Osteoblast (primary cell): ENCODE data around the gene BOLA2B. TPM values are rescaled to one million over a fixed set of nuclear protein-coding genes. Genes with fewer than 3 reads are reported as not detected.
"Not testable (repeated sequence)": the region's sequence is repeated elsewhere in the genome, so short reads cannot be mapped to it uniquely, and the experiment has no call there.

Experiments
- DNase-seq: peaks from one replicate; pipeline ENCODE4 v3.0.0; 2011; ENCODE audit warnings: low spot score, mixed read lengths; ENCODE audit not compliant: insufficient read length; ENCODE audit errors: missing footprints
- H2AFZ ChIP-seq: 2 replicates; pipeline ENCODE4 v1.6.0; 2011; ENCODE audit warnings: mild to moderate bottlenecking, low read length
- H3K27ac ChIP-seq: 2 replicates; pipeline ENCODE4 v1.5.1; 2011; ENCODE audit warnings: mild to moderate bottlenecking, low read depth, low read length, moderate library complexity
- H3K27me3 ChIP-seq: 2 replicates; pipeline ENCODE4 v1.6.0; 2012; ENCODE audit warnings: mild to moderate bottlenecking, control low read depth, inconsistent platforms, low read length, moderate library complexity; ENCODE audit not compliant: insufficient read depth
- H3K36me3 ChIP-seq: 2 replicates; pipeline ENCODE4 v1.5.1; 2011; ENCODE audit warnings: mild to moderate bottlenecking, low read length, control low read depth, moderate library complexity; ENCODE audit not compliant: insufficient read depth
- H3K4me1 ChIP-seq: 2 replicates; pipeline ENCODE4 v1.5.1; 2011; ENCODE audit warnings: mild to moderate bottlenecking, low read length, control low read depth, moderate library complexity; ENCODE audit not compliant: insufficient read depth
- H3K4me2 ChIP-seq: 2 replicates; pipeline ENCODE4 v1.6.0; 2011; ENCODE audit warnings: mild to moderate bottlenecking, low read length; ENCODE audit not compliant: insufficient read depth
- H3K4me3 ChIP-seq: fragments of 200-600 bp; sonication (generic); 3 replicates; pipeline ENCODE4 v1.5.1; 2012; ENCODE audit warnings: mild to moderate bottlenecking, low read length, inconsistent platforms; ENCODE audit not compliant: insufficient read depth
- H3K79me2 ChIP-seq: 2 replicates; pipeline ENCODE4 v1.6.0; 2012; ENCODE audit warnings: mild to moderate bottlenecking, low read length, control low read depth, inconsistent platforms; ENCODE audit not compliant: insufficient read depth
- H3K9me3 ChIP-seq: 2 replicates; pipeline ENCODE4 v1.5.1; 2011; ENCODE audit warnings: low read depth, low read length, control low read depth
- H4K20me1 ChIP-seq: 2 replicates; pipeline ENCODE4 v1.6.0; 2012; ENCODE audit warnings: mild to moderate bottlenecking, low read length, control low read depth; ENCODE audit not compliant: insufficient read depth
- CTCF ChIP-seq: IDR thresholded peaks from 2 replicates; pipeline ENCODE4 v1.5.1; 2011; ENCODE audit warnings: mild to moderate bottlenecking, low read depth, low read length, moderate library complexity; ENCODE audit errors: extremely low read depth
- total RNA-seq: library from RNA; depleted of rRNA; stranded (reverse); fragments of >200 nt; gene quantifications from 2 replicates; pipeline ENCODE4 v1.2.3, GENCODE V29; 2012

Gene BOLA2B
- total RNA-seq, 1 donor = 64.8 TPM

- not testable (repeated sequence) for H3K4me1 ChIP-seq, H2AFZ ChIP-seq, H3K4me2 ChIP-seq, H3K9me3 ChIP-seq, H3K79me2 ChIP-seq, H3K27me3 ChIP-seq, H3K4me3 ChIP-seq, DNase-seq, H4K20me1 ChIP-seq, H3K27ac ChIP-seq, H3K36me3 ChIP-seq
Observed at GRCh38 chr16:30199049-30199448, 5.6 kb upstream of the BOLA2B start, which contains the start of gene SULT1A3. TSS of gene SULT1A3 (plus strand) at chr16:30199255. CDS start at chr16:30200729, 1,474 bp downstream.

- not testable (repeated sequence) for DNase-seq, H3K9me3 ChIP-seq, H3K36me3 ChIP-seq, H3K27ac ChIP-seq, H4K20me1 ChIP-seq, H3K4me1 ChIP-seq, H2AFZ ChIP-seq, H3K4me3 ChIP-seq, H3K27me3 ChIP-seq, H3K79me2 ChIP-seq, H3K4me2 ChIP-seq
Observed at GRCh38 chr16:30197001-30197400, 3.5 kb upstream of the BOLA2B start.

GRCh38 chr16:30194172-30194925 is 883 bp upstream of the BOLA2B start:
- H4K20me1 ChIP-seq, H3K27me3 ChIP-seq, H3K4me1 ChIP-seq, H2AFZ ChIP-seq, DNase-seq, H3K36me3 ChIP-seq, H3K9me3 ChIP-seq, H3K79me2 ChIP-seq, H3K27ac ChIP-seq: not testable (repeated sequence)
- H3K4me3 ChIP-seq = peak overlapping the region; percentile 62
- peak overlapping the region; percentile 57 for H3K4me2 ChIP-seq

- not testable (repeated sequence) for H3K4me2 ChIP-seq, H3K36me3 ChIP-seq, H2AFZ ChIP-seq, H3K79me2 ChIP-seq, H3K4me3 ChIP-seq, H3K9me3 ChIP-seq, H3K4me1 ChIP-seq, H4K20me1 ChIP-seq, H3K27me3 ChIP-seq, DNase-seq, H3K27ac ChIP-seq
Observed at GRCh38 chr16:30193098-30193497, 368 bp downstream of the BOLA2B start.

GRCh38 chr16:30191158-30191557 is 2.3 kb downstream of the BOLA2B start:
- not testable (repeated sequence) for H3K9me3 ChIP-seq, H3K4me3 ChIP-seq, H3K4me1 ChIP-seq, H2AFZ ChIP-seq, H3K27ac ChIP-seq, H3K4me2 ChIP-seq, H3K79me2 ChIP-seq, H4K20me1 ChIP-seq, H3K27me3 ChIP-seq, H3K36me3 ChIP-seq, DNase-seq

- no peak overlapping the region for H3K27ac ChIP-seq
- H3K36me3 ChIP-seq = no peaks in the 10 kb centered on the region
- no peaks in the 10 kb centered on the region for H3K4me1 ChIP-seq
- no peaks in the 10 kb centered on the region for H3K9me3 ChIP-seq
- no peaks in the 10 kb centered on the region for H3K27me3 ChIP-seq
- no peak for TF ChIP-seq CTCF
- DNase-seq = peak; percentile 58
- no peak overlapping the region for H2AFZ ChIP-seq
- H4K20me1 ChIP-seq = peaks cover 3% of the 10 kb centered on the region
- H3K79me2 ChIP-seq = no peaks in the 10 kb centered on the region
- H3K4me3 ChIP-seq = no peak overlapping the region
- no peak overlapping the region for H3K4me2 ChIP-seq
Observed at GRCh38 chr16:30187971-30188561, 5.4 kb downstream of the BOLA2B start.
